ENCODE measurements around the gene XIRP1.

GRCh38 chr3:39189150-39189958 lies 3.0 kb downstream of the XIRP1 start:
- TF ChIP-seq CTCF (IDR thresholded peaks at IDR 0.05): no peak
- no peak for TF ChIP-seq POLR2A (IDR thresholded peaks at IDR 0.05)

Data from Peyer's patch (tissue), 4 donors.